Lung microvascular endothelial cell (primary cell): ENCODE data around the gene ILDR1. TPM values are rescaled to one million over a fixed set of nuclear protein-coding genes. Genes with fewer than 3 reads are reported as not detected.

ENCODE experiments used
- DNase-seq, 2 donors: peaks; one replicate each; pipeline versions ENCODE4 v3.0.0 to v3.0.0-alpha.2; 2010; ENCODE audit warnings: low read depth in 2 of 2
- total RNA-seq: library from RNA; depleted of rRNA; stranded (reverse); fragments of >200 nt; gene quantifications from 2 replicates; pipeline ENCODE4 v1.2.1, GENCODE V29; 2014

Gene ILDR1
- total RNA-seq, 1 donor from 2014 or later: not detected

- DNase-seq: no peak
Observed at GRCh38 chr3:121994551-121994950, 27.5 kb downstream of the ILDR1 start.

- no peak for DNase-seq
Observed at GRCh38 chr3:121992601-121993560, 29.2 kb downstream of the ILDR1 start.

- DNase-seq: peak in 1 of 2 donors; percentile 20
Observed at GRCh38 chr3:121989943-121990342, 32.1 kb downstream of the ILDR1 start.

- no peak for DNase-seq
Observed at GRCh38 chr3:121988146-121988545, 33.9 kb downstream of the ILDR1 start.

GRCh38 chr3:121985846-121986245, 36.2 kb downstream of the ILDR1 start:
- no peak for DNase-seq

GRCh38 chr3:121981473-121981872, 40.6 kb downstream of the ILDR1 start:
- no peak for DNase-seq

- DNase-seq: no peak
Observed at GRCh38 chr3:121980450-121980796, 41.6 kb downstream of the ILDR1 start.

GRCh38 chr3:121979734-121980449, 42.2 kb downstream of the ILDR1 start:
- no peak for DNase-seq

- no peak for DNase-seq
Observed at GRCh38 chr3:121979246-121979645, 42.8 kb downstream of the ILDR1 start.

- DNase-seq: no peak
Observed at GRCh38 chr3:121976727-121977126, 45.3 kb downstream of the ILDR1 start.

- DNase-seq: peak; percentile 26 to 29
Observed at GRCh38 chr3:121975702-121976302, 46.2 kb downstream of the ILDR1 start.

GRCh38 chr3:121974601-121975111, 47.4 kb downstream of the ILDR1 start:
- no peak for DNase-seq

- no peak for DNase-seq
Observed at GRCh38 chr3:121970047-121970446, 52.0 kb downstream of the ILDR1 start.

- no peak for DNase-seq
Observed at GRCh38 chr3:121969631-121970030, 52.4 kb downstream of the ILDR1 start.

- no peak for DNase-seq
Observed at GRCh38 chr3:121963608-121964007, 58.4 kb downstream of the ILDR1 start.

GRCh38 chr3:121962443-121962842, 59.6 kb downstream of the ILDR1 start:
- DNase-seq: no peak

- DNase-seq: no peak
Observed at GRCh38 chr3:121961283-121961682, 60.8 kb downstream of the ILDR1 start.

- DNase-seq: no peak
Observed at GRCh38 chr3:121958801-121959200, 63.2 kb downstream of the ILDR1 start.

GRCh38 chr3:121957674-121958415, 64.2 kb downstream of the ILDR1 start:
- DNase-seq: no peak

GRCh38 chr3:121956363-121956762, 65.7 kb downstream of the ILDR1 start:
- no peak for DNase-seq

GRCh38 chr3:121951291-121951919, 70.6 kb downstream of the ILDR1 start:
- no peak for DNase-seq
